Measurements from ENCODE around the gene SNCG.

Gene SNCG

GRCh38 chr10:86962136-86962980 is 4.0 kb downstream of the SNCG start:
- DNase-seq = no peak
- H3K27me3 Mint-ChIP-seq (ENCODE audit: low read depth, poor library complexity) = peaks cover 4% of the 10 kb centered on the region
- no peaks in the 10 kb centered on the region for H3K9me3 Mint-ChIP-seq
- no peak overlapping the region for H3K27ac Mint-ChIP-seq
- no peaks in the 10 kb centered on the region for H3K36me3 Mint-ChIP-seq (ENCODE audit: low read depth)
- H3K4me3 Mint-ChIP-seq = no peak overlapping the region
- TF ChIP-seq CTCF (IDR thresholded peaks at IDR 0.05) = no peak
- H3K4me1 Mint-ChIP-seq = peaks cover 65% of the 10 kb centered on the region

GRCh38 chr10:86962981-86963310 is 4.5 kb downstream of the SNCG start:
- H3K4me3 Mint-ChIP-seq = no peak overlapping the region
- no peak for DNase-seq
- no peak overlapping the region for H3K27ac Mint-ChIP-seq
- peaks cover 65% of the 10 kb centered on the region for H3K4me1 Mint-ChIP-seq
- TF ChIP-seq CTCF (IDR thresholded peaks at IDR 0.05) = no peak
- no peaks in the 10 kb centered on the region for H3K9me3 Mint-ChIP-seq
- no peaks in the 10 kb centered on the region for H3K36me3 Mint-ChIP-seq (ENCODE audit: low read depth)
- H3K27me3 Mint-ChIP-seq (ENCODE audit: low read depth, poor library complexity) = peaks cover 4% of the 10 kb centered on the region

GRCh38 chr10:86963341-86963919 is 5.0 kb downstream of the SNCG start:
- peak overlapping the region; percentile 51 for H3K27ac Mint-ChIP-seq
- no peak overlapping the region for H3K4me3 Mint-ChIP-seq
- TF ChIP-seq CTCF (IDR thresholded peaks at IDR 0.05) = no peak

GRCh38 chr10:86964061-86964846 is 5.9 kb downstream of the SNCG start:
- peaks cover 57% of the 10 kb centered on the region for H3K4me1 Mint-ChIP-seq

More at GRCh38 chr10:86963341-86963919, 5.0 kb downstream of the SNCG start:
- Mint-ChIP-seq H3K36me3 (ENCODE audit: low read depth) (no peaks in the 10 kb centered on the region), H3K9me3 (no peaks in the 10 kb centered on the region), H3K4me1 (peaks cover 60% of the 10 kb centered on the region), H3K27me3 (ENCODE audit: low read depth, poor library complexity) (peaks cover 4% of the 10 kb centered on the region)
- DNase-seq = no peak

GRCh38 chr10:86964847-86965190 is 6.4 kb downstream of the SNCG start:
- DNase-seq = no peak
- H3K27ac Mint-ChIP-seq = peak overlapping the region; percentile 5

More at GRCh38 chr10:86964061-86964846, 5.9 kb downstream of the SNCG start:
- peaks cover 4% of the 10 kb centered on the region for H3K27me3 Mint-ChIP-seq (ENCODE audit: low read depth, poor library complexity)
- no peak for TF ChIP-seq CTCF (IDR thresholded peaks at IDR 0.05)
- no peak overlapping the region for H3K27ac Mint-ChIP-seq
- H3K9me3 Mint-ChIP-seq = no peaks in the 10 kb centered on the region
- no peak overlapping the region for H3K4me3 Mint-ChIP-seq
- no peaks in the 10 kb centered on the region for H3K36me3 Mint-ChIP-seq (ENCODE audit: low read depth)
- no peak for DNase-seq

More at GRCh38 chr10:86964847-86965190, 6.4 kb downstream of the SNCG start:
- no peak for TF ChIP-seq CTCF (IDR thresholded peaks at IDR 0.05)
- no peaks in the 10 kb centered on the region for H3K36me3 Mint-ChIP-seq (ENCODE audit: low read depth)
- no peak overlapping the region for H3K4me3 Mint-ChIP-seq
- H3K27me3 Mint-ChIP-seq (ENCODE audit: low read depth, poor library complexity) = peaks cover 4% of the 10 kb centered on the region
- no peaks in the 10 kb centered on the region for H3K9me3 Mint-ChIP-seq
- peaks cover 57% of the 10 kb centered on the region for H3K4me1 Mint-ChIP-seq
